NOMO-1 (cell line): ENCODE results near the gene ARMC9.

ENCODE experiments used
- DNase-seq, 2 experiments: peaks; one replicate each; lab custom pipeline; 2025; ENCODE audit not compliant: unreplicated experiment in 2 of 2; lab: John Stamatoyannopoulos, UW

The ARMC9 gene

GRCh38 chr2:231276987-231277386, 78.6 kb downstream of the ARMC9 start:
- DNase-seq: no peak

- DNase-seq: no peak
Observed at GRCh38 chr2:231277962-231278361, 79.5 kb downstream of the ARMC9 start.

GRCh38 chr2:231278868-231279267, 80.4 kb downstream of the ARMC9 start:
- no peak for DNase-seq

- DNase-seq: no peak
Observed at GRCh38 chr2:231280846-231281245, 82.4 kb downstream of the ARMC9 start.

- no peak for DNase-seq
Observed at GRCh38 chr2:231284296-231284695, 85.9 kb downstream of the ARMC9 start.

GRCh38 chr2:231286964-231287363, 88.5 kb downstream of the ARMC9 start:
- DNase-seq: no peak

- DNase-seq: no peak
Observed at GRCh38 chr2:231287696-231288095, 89.3 kb downstream of the ARMC9 start.

- DNase-seq: no peak
Observed at GRCh38 chr2:231288590-231288989, 90.2 kb downstream of the ARMC9 start.

GRCh38 chr2:231290321-231291015, 92.0 kb downstream of the ARMC9 start:
- DNase-seq: peak; percentile 10 to 54

- DNase-seq: no peak
Observed at GRCh38 chr2:231292472-231293134, 94.2 kb downstream of the ARMC9 start.

GRCh38 chr2:231293163-231293562, 94.7 kb downstream of the ARMC9 start:
- no peak for DNase-seq

GRCh38 chr2:231294116-231294515, 95.7 kb downstream of the ARMC9 start:
- DNase-seq: no peak

- peak; percentile 44 to 68 for DNase-seq
Observed at GRCh38 chr2:231294571-231295362, 96.3 kb downstream of the ARMC9 start.

- no peak for DNase-seq
Observed at GRCh38 chr2:231295363-231295655, 96.9 kb downstream of the ARMC9 start.

GRCh38 chr2:231296401-231296974, 98.1 kb downstream of the ARMC9 start:
- no peak for DNase-seq

- DNase-seq: peak; percentile 51 to 66
Observed at GRCh38 chr2:231297108-231297908, 98.9 kb downstream of the ARMC9 start.

- no peak for DNase-seq
Observed at GRCh38 chr2:231298091-231298490, 99.7 kb downstream of the ARMC9 start.

GRCh38 chr2:231299267-231299666, 100.8 kb downstream of the ARMC9 start:
- DNase-seq: peak; percentile 93 to 98

GRCh38 chr2:231300020-231300721, 101.7 kb downstream of the ARMC9 start:
- DNase-seq: peak; percentile 31 to 77

GRCh38 chr2:231300722-231301076, 102.3 kb downstream of the ARMC9 start:
- DNase-seq: peak in 1 of 2 experiments; percentile 30
